Stimulated activated CD8-positive, alpha-beta memory T cell treated with anti-CD3 and anti-CD28 coated beads, Interleukin-7, amount 100 ng/mL, for 4 hours (primary cell): Measurements from ENCODE around the gene CDH18.

Experiments
- DNase-seq, 2 donors: peaks; one replicate each; pipeline ENCODE4 v3.0.0-alpha.2; 2020; ENCODE audit warnings: low read depth in 2 of 2

The CDH18 gene

DNA sequence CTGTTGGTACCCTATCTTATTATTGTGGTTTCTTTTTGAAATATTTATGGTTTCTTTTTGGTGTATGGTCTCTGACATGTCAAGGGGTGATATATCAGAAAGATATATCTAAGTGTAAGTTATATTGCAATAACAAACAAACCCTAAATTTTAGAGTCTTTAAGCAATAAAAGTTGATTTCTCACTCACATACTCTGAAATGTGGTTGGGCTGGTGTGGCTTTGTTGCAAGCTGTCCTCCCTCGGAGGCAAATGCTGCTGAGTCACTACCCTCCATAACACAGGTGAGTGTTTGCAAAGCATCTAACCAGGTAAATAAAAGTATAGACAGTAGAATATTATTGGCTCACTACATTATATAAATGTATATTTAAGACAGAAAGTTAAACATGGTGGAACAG lies 253.2 kb downstream of the CDH18 start:
- no peak for DNase-seq

DNA sequence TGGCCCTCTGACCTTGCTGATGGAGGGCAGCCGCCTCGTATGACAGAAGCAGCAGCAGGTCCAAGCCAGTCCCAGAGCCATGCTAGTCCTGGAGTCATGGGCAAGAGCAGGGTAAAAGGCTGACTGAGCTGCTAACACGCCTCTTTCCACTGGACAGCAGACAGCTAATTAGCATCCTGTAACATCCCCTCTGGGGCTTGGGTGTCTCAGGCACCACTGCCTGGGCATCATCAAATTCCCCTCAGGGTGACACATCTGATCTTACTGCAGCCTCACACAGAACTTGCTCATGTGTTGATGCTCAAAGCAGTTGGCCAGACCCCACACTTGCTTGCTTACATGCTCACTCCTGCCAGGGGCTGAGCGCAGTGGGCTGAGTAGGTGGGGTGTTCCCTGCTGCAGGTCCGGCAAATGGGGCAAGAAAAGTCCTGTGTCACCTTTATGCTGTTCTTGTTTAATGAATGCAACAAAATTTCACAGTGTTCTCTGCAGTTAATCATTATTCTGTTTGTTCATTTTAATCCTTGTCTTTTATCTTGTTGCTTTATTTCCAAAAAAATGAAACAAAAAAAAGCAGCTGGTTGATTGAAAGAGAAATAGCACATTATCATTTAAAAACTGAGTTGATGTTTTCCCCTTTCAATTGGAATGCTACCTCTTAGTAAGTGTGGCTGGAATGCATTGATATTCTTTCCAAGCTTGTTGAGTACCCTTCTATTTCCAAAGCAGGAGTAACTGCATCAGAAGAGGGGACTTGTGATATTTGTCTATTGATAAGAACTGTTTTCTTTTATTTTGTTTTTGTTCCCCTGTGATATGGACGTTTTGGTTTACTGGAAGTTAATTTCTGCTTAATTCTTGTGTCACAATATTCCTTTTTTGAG lies 254.1 kb downstream of the CDH18 start:
- DNase-seq, result no peak

DNA sequence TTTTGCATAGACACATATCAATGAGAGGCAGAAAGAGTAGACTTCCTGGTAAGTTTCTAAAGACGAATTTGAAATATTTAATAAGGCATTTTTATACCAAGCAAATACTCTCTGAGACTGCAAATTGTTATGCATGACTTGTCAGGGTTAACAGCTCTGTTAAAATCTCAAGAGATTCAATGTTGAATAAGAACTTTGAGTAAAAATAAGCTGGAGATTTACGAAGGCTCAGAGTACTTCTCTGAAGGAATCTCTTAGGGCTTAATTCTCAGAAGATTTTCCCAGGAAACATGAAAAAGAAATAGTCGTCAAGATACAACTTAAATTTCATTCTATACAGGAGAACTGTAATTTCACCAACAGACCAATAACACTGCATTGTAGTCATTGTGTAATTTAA lies 259.4 kb downstream of the CDH18 start:
- DNase-seq, result no peak

DNA sequence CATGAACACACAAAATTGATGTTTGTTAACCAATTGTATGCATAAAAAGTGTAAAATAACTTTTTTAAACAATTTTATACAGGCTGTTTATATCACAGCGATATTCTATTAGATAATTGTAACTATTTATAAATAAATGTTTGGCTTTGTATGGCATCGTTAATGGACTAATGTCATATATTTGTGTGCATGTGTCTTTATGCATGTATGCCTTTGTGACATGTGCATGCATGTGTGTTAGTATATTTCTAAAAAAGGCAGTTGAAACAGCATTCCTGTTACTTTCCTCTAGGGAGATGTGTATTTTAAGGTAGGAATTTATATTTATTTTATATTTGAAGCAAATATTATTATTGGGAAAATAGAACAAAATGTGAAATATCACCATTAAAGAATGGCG lies 268.9 kb downstream of the CDH18 start:
- no peak for DNase-seq

DNA sequence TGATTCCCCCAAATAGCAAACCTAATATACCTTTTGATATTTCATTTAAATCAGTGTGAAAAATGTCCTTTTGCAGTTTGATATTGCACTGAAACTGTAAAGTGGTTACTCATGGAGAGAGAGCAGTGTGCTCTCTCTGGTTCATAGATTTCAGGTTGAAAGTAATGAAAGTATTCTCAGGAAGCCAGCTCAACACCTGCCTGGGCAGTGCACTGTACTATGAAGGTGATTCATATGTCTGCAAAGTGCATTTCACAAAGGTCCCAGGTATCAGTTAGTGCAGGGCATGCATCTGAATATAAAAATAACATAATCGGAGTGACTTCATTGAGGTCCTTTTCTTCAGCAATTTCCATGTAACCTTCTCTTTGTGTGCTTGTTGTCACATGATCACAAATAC lies 274.3 kb downstream of the CDH18 start:
- DNase-seq, result no peak

DNA sequence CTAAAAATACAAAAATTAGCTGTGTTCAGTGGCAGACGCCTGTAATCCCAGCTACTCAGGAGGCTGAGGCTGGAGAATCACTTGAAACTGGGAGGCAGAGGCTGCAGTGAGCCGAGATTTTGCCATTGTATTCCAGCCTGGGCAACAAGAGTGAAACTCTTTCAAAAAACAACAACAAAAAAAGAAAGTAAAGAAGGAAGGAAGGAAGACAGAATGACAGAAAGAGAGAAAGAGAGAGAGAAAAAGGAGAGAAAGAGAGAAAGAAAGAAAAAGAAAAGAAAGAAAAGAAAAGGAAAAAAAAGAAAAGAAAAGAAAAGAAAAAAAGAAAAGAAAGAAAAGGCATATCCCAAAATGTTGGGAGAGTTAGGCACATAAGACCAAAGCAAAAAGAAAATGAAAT lies 278.6 kb downstream of the CDH18 start:
- DNase-seq, result no peak

DNA sequence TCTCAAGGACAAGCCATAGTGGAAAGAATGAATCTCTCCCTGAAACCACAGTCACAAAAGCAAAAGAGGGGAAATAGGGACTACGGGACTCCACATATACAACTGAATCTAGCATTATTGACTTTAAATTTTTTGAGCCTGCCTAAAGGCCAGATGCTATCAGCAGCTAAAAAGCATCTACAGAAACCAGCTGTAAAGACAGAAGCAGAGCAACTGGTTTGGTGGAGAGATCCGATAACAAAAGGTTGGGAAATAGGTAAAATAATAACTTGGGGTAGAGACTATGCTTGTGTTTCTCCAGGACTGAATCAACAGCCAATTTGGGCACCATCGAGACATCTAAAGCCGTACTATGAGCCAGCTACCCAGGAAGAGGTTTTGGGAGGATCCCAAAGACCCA lies 281.2 kb downstream of the CDH18 start:
- DNase-seq, result no peak

DNA sequence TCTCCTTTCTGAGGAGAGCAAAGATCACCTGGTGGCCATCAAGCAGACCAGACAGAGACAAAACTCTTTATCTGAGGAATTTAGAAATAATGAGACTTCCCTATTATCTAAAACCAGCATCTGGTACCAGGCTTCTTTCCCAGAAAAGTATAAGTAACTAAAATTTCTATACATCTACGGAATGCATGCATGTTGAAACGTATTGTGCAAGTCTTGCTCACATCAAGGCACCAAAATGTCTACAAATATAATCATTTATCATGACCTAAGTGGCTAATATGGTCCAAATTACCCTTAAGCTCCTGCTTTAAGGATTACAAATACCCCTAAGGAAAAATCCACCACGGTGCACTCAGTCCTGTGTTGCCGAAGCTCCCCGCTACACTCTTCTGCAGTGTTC lies 286.3 kb downstream of the CDH18 start:
- DNase-seq, result no peak

DNA sequence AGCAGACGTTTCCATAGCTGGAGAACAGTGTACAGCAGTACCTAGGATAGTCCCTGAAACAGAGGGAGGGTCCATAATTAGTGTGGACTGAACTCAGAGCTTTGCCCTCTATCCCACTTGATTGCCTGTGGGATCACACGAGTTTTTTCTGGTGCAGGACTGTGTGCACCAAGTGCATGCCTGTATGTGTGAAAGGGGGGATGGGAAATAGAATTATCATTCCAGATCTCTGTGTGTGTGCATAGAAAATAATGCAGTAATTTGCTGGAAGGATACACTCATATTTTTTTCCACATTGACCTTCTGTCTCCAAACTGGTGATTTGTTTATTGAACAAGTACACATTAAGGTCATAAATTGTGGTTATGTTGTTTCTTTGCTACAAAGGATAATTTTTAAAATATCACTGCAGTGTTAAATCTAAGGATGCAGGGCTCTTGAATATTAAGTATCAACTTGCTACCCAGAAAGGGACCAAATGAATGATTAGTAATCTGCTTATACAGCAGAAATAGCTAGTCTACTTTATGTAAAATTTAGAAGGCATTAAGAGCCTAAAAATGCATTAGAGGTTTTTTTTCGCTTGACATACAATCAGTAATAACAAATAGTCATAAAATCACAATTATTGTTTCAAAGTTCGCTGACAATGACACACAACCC lies 292.9 kb downstream of the CDH18 start:
- DNase-seq, result no peak

DNA sequence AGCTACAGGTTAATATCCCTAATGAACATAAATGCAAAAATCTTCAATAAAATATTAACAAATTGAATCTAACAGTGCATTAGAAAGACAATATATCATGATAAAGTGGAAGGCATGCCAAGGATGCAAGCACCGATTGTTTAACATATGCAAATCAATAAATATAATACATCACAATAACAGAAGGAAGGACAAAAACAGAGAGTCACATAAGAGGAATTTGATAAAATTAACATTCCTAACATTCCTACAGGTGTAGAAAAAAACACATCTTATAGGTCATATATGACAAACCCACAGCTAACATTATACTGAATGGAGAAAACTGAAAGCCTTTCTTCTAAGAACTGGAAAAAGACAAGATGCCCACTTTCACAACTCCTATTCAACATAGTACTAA lies 297.0 kb downstream of the CDH18 start:
- DNase-seq, result no peak

DNA sequence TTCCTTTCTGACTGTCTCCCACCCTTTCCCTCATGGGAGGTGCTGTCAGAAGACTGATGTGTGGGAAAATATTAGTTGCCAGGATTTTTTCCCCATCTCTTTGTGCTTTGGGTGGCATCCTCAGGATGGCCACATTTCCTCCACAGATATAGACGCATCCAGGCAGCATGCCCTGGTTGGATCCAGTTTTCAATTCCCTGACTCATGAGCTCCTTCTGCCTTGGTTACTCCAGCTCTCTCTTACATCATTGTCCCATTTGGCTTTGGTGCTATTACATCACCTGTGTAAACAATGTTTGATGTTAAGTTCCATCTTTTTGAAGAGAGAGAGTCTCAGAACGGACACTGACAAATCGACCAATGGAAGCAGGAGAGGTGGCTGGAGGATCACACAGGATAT lies 302.5 kb downstream of the CDH18 start:
- DNase-seq, result no peak

DNA sequence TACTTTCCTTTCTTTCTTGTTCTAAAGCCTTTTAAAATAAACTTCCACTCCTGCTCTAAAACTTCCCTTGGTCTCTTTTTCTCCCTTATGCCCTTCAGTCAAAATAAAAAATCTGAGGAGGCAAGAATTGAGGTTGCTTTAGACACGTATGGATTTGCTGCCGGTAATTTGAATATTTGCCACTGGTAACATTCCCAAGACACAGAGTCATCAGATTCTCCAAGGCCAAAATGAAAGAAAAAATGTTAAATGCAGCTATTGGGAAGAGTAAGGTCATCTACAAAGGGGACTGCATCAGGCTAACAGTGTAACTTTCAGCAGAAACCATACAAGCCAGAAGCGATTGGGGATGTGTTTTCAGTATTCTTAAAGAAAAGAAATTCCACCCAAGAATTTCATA lies 311.1 kb downstream of the CDH18 start:
- DNase-seq, result no peak

DNA sequence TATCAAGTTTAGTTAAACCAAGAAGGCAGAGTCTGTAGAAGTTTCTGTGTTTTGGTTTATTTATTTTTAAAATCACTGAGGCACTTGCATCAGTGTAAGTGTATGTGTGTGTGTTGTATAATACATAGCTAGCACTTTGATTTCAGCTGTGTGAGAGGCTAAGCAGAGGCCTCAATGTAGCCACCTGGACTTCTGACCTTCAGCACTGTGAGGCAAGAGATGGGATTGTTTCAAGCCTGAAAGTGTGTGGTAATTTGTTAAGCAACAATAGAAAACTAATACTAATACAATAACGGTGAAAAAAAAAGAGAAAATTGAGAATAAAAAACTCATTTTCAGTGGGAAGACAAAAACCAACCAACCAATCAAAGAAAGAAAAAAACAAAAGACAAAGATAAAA lies 327.3 kb downstream of the CDH18 start:
- no peak for DNase-seq

DNA sequence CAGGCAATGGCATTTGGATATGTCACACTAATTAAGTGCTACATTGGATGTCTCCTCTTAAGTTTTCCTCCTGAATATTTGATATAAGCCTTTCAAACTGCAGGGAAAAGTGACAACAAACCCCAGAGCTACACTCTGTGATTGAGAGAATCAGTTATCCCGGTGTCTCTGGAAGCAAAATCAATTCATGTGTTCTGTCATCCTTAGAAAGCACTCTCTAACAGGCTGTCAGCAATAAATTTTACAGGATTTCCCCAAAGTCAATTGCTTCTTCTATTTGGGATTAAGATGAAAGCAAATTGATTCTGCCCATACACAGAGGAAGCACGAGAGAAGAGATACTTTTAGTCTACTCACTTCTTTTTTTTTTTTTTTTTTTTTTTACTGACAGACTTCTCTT lies 332.4 kb downstream of the CDH18 start:
- DNase-seq, result no peak

DNA sequence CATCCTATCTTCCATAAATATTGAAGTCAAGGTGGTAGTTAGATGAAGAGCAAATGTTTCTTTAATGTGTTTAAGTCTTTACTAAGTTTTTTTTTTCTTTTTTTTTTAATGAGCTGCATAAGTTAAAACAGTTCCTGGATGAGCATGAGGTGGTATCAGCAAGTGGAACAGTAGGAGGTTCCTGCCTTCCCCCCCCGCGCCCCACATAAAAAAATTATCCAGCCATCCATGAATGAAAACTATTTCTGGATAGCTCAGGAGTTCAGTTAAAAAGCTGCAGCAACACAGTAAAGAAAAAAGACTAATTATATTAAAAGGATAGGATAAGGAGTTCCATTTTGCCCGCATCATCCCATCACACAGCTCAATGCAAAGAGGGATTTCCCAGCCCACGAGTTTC lies 349.5 kb downstream of the CDH18 start:
- no peak for DNase-seq

DNA sequence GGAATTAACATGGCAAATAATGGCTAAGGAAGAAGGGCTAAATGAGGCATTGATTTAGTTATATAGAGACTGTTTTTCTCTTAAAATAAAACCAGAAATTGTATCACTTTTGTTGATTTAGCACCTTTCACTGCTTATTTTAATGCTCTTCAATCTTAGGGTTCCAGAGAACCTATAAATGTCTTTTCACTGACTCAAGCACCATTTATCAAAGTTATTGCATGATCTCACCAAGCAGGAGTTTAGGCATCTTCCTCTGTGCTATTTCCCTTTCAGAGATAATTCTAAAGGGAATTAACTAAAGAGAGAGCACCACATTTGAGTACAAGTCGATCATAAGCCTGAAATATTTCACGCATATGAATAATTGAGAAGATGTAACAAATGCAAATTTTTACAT lies 357.1 kb downstream of the CDH18 start:
- DNase-seq, result no peak

DNA sequence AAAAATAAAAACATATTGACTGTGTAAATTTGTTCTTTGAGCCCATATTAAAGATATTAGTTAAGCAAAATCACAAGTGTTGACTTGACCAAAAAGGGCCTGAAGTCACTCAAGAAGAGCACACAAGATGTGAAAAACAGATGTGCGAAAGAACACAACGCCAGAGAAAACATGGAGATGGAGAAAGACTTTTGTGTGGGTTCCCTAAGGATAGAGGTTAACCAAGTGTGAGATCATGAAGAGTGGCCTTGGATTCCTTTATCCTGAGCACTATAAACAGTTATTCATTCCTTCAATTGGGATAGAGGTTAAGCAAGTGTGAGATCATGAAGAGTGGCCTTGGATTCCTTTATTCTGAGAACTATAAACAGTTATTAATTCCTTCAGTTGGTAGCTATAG lies 361.8 kb downstream of the CDH18 start:
- no peak for DNase-seq

DNA sequence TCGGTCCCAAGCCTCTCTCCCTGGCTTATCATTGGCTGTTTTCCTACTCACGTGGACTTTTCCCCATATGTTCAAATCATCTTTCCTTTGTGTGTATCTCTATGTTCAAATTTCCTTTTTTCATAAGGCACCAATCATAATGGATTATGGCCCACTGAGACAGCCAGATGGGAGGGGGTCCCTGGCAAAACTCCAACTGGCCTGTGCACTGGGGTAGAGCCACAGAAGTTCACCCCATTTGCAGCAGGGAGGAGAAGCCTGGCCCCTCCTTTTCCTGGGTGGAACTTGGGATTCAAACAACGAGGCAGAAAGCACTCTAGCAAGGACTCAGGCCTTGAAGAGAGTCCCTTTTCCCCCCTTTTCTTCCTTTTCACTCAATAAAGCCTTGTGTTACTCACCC lies 362.4 kb downstream of the CDH18 start:
- no peak for DNase-seq

DNA sequence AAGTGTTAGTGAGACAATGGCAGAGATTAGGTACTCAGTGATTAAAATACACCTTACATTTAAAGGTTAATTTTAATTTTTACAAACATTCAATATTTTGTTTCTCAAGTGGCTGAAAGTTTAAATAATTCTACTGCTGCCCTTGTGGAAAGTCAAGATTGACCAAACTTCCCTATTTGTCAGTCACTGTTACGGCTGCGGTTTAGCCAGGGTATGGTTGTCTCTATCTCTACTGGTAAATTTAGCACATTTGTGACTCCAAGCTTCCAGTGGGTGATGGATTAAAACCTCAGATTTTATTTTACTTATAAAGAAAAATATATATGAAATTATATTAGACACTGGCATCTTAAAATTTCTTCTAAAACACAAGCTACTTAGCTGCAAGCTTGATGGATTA lies 368.4 kb downstream of the CDH18 start:
- no peak for DNase-seq

DNA sequence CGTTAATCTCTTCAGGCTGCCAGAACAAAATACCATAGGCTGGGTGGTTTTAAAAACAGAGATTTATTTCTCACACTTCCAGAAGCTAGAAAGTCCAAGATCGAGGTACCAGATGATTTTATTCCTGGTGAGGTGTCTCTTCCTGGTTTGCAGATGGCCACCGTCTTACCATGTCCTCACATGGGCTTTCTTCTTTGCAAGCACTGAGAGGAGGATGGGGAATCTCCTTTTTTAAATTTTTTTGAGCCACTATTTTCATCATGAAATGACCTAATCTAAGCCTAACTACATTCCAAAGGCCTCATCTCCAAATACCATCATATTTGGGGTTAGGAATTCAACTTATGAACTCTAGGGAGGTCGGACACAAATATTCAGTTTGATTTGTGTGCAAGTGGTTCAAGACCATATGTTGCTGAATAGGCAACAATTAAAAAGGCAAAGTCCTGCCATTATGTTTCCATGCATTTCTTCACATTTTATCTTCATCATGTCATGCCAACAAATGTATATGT lies 371.2 kb downstream of the CDH18 start:
- no peak for DNase-seq

DNA sequence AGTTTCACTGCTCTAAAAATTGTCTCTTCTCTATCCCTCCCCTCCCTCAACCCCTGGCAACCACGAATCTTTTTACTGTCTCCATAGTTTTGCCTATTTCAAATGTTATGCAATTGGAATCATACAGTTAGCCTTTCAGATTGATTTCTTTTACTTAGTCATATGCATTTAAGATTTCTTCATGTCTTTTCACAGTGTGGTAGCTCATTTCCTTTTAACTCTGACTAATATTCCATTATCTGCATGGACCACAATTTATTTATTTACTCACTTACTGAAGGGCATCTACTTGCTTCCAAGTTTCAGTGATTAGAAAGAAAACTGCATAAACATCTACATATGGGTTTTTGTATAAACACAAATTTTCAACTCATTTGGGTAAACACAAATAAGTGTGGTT lies 372.3 kb downstream of the CDH18 start:
- DNase-seq, result no peak

DNA sequence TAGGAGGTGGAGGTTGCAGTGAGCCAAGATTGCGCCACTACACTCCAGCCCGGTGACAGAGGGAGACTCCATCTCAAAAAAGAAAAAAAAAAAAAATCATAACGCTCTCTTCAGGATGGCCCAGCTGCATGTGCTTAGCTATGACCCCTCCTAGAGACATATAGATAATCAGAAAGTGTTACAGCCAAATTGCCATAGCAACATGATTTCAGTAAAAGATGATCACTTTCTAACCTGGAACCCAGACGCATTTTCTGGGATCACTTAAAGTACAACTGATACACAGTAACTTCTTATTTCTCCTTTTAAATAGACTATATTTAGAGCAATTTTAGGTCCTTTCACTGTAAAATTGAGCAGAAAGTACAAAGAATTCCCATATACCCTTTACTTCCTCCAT lies 372.9 kb downstream of the CDH18 start:
- DNase-seq, result no peak

DNA sequence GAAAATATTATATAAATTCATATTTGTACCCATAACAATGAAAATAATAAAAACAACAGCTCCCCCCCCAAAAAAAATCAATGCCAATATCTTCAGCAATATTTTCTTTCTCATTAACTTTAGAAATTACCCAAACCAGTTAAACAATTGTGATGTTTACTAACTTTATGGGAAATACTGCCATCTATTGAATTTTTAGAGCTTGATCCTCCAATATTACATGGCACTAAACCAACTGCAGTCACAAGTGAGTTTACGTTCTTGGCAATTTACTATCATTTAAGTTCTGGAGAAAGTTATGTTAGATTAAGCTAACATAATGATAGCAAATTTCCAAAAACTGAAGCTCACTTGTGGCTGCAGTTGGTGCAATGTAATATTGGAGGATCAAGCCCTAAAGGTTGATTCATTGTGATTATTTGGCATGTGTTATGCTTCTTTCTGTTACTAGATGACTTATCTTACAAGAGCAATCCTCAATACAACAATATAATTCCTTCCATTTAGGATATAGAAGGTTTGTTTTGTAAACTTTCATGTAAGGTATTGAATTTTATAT lies 379.5 kb downstream of the CDH18 start:
- DNase-seq, result no peak
